Tongue (tissue), 2 donors: Measurements from ENCODE around the gene ACLY. TPM values are rescaled to one million over a fixed set of nuclear protein-coding genes. Genes with fewer than 3 reads are reported as not detected.
A peak's percentile ranks its signal among the peaks of the same experiment; 100 is the strongest.
"Not testable (repeated sequence)": the region's sequence is repeated elsewhere in the genome, so short reads cannot be mapped to it uniquely, and the experiment has no call there.

ENCODE experiments used
- DNase-seq: peaks from one replicate; pipeline ENCODE4 v3.0.0-alpha.2; 2015
- total RNA-seq: library from RNA; depleted of rRNA; stranded (reverse); fragments of >200 nt; gene quantifications from one replicate; pipeline ENCODE4 v1.2.3, GENCODE V29; 2014

Gene ACLY
- total RNA-seq, 1 donor from 2014 or later = 58.4 TPM

- DNase-seq = no peak
Measured at GRCh38 chr17:41871789-41872188, 47.0 kb downstream of the ACLY start.

DNA sequence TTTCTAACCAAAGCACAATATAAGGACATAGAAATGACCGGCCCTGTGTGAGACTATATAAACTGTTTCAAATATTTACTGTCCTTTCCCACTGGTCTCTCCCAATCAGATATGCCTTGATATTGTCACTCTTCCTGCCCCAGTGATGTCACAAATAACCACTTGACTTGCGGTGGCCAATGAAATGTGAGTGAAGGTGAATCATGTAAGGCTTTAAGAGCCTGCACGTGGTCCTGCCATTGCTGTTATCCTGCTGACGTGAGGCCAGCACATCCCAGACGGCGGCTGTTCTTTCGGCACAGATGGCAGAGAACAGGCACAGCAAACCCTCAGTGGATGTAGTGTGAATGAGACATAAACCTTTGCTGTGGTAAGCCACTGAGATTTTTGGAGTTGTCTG, 48.1 kb downstream of the ACLY start:
- DNase-seq = no peak

DNA sequence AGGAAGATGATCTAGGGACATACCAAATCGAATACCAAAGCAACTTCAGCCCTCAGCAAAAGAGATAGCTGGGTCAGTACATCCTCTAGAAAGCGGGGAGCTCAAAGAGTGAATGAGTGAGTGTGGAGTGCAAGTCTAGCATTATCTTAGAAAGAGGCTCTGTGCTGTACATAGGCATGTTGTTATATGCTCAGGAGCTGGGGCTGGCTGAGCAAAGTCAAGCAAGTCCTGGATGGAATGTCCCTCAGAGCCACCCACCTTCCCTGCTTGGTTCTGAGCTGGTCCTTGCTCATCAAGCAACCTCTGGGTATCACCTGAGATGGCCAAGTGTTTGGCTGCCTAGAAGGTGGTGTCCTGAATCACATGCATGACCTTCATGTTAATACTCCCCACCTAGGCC, 48.7 kb downstream of the ACLY start:
- DNase-seq = no peak

GRCh38 chr17:41869426-41869825, 49.3 kb downstream of the ACLY start:
- DNase-seq = peak; percentile 18

DNA sequence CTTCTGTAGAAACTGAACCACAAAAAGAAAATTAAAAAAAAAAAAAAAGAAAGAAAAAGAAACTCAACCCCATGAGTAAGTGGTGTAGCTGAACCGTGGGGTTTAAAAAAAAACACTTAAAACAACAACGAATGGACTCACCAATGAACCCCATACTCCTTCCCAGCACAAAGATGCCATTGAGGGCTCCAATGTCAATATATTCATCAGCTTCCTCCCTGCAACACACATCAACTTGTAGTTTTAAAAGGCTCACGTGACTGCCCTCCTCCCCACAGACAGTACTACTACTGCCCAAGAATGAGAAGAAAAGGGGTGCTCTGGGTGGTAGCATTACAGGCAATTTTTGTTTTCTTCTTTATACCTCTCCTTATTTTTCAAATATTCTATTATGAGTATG, 50.2 kb downstream of the ACLY start:
- DNase-seq = no peak

- DNase-seq = no peak
Measured at GRCh38 chr17:41865596-41865893, 53.2 kb downstream of the ACLY start.

DNA sequence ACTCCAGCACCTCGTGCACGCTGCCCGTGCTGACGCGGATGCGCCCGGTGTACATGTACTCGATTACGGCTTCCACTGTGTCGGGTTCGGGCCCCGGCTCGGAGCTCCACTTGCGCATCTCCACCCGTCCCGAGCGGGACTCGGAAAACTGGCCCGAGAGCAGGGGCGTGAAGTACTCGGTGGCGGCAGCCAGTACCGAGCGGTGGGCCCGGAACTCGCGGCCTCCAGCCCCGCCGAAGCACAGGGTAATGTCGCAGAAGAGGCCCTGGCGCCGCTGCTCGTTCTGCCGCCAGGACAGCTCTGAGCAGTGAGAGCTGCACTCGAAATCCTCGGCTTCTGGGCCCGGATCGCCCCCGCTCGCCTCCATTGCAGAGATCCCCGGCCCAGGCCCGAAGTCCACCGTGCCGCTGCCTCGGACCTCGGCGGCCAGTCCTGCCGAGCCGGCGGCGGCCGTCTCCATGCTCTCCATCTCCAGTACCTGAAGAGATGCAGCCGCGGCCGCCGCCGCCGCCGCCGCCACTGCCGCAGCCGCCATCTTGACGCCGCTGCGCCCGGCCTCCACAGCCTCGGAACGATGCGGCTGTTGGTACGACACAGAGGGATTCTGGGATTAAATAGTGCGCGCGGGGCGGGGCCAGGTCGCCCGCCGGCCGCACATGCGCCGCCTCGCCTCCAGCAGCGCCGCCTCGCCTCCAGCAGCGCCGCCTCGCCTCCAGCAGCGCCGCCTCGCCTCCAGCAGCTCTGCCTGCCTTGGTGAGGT, 53.7 kb downstream of the ACLY start, which contains the start of gene KLHL11:
KLHL11 (minus strand) TSS at position 588 of the 760 bp plus-strand sequence; CDS start at position 535, 53 bp downstream.
- peak; percentile 96 for DNase-seq

DNA sequence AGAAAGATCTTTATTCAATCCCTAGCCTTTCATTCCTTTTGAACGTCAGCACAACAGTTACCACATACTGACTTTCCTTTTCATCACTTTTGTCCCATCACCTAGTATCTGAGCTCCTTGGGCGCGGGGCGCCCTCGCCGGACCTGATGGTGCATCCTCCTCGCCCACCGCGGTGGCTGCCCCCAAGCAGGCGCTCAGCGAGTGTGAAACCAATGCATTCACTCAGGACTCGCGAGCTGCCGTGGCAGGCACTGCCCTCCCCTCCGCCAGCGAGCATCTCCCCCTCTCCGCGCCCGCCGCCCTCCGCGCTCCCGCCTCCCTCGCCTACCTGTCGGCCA, 54.3 kb downstream of the ACLY start:
- no peak for DNase-seq

- no peak for DNase-seq
Measured at GRCh38 chr17:41863074-41863848, 55.5 kb downstream of the ACLY start.

GRCh38 chr17:41860254-41860931, 58.4 kb downstream of the ACLY start:
- DNase-seq = no peak

DNA sequence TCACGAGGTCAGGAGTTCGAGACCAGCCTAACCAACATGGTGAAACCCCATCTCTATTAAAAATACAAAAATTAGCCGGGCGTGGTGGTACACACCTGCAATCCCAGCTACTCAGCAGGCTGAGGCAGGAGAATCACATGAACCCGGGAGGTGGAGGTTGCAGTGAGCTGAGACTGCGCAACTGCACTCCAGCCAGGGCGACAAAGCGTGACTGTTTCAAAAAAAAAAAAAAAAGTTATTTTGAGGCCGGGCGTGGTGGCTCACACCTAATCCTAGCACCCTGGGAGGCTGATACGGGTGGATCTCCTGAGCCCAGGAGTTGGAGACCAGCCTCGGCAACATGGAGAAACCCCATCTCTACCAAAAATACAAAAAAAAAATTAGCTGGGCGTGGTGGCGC, 67.4 kb downstream of the ACLY start:
- not testable (repeated sequence) for DNase-seq

GRCh38 chr17:41849251-41849990, 69.3 kb downstream of the ACLY start:
- no peak for DNase-seq

- no peak for DNase-seq
Measured at GRCh38 chr17:41848788-41849187, 70.0 kb downstream of the ACLY start.

GRCh38 chr17:41844971-41845370, 73.8 kb downstream of the ACLY start:
- DNase-seq = no peak

- not testable (repeated sequence) for DNase-seq
Measured at GRCh38 chr17:41840781-41841180, 78.0 kb downstream of the ACLY start.

- not testable (repeated sequence) for DNase-seq
Measured at GRCh38 chr17:41839448-41839847, 79.3 kb downstream of the ACLY start.

GRCh38 chr17:41837761-41838538, 80.8 kb downstream of the ACLY start, which contains the start of gene KLHL10:
Gene KLHL10, plus strand, starts transcription at chr17:41837825. Its CDS starts 108 bp downstream, at chr17:41837933.
- DNase-seq = no peak

DNA sequence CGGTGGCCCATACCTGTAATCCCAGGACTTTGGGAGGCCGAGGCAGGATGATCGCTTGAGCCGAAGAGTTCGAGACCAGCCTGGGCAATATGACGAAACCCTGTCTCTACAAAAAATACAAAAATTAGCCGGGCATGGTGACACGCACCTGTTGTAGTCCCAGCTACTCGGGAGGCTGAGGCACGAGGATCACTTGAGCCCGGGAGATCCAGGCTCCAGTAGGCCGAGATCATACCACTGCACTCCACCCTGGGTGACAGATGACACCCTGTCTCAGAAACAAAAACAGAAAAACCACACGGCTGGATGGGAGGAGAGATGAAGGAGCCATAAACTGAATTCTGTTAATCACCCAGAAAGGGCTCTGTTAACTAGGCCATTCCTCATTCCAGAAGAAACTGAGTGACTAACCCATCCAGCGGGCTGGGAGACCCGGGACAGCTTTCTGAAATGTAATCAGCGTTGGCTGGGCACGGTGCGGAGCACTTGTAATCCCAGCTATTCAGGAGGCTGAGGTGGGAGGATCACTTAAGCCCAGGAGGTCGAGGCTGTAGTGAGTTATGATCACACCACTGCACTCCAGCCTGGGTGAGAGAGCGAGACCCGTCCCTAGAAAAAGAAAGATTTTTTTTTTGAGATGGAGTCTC, 82.1 kb downstream of the ACLY start:
- no peak for DNase-seq

- peak; percentile 82 for DNase-seq
Measured at GRCh38 chr17:41835800-41836549, 82.8 kb downstream of the ACLY start, which contains the start of gene NT5C3B. Gene NT5C3B, minus strand, starts transcription at chr17:41836232. Its CDS starts 39 bp downstream, at chr17:41836193.

DNA sequence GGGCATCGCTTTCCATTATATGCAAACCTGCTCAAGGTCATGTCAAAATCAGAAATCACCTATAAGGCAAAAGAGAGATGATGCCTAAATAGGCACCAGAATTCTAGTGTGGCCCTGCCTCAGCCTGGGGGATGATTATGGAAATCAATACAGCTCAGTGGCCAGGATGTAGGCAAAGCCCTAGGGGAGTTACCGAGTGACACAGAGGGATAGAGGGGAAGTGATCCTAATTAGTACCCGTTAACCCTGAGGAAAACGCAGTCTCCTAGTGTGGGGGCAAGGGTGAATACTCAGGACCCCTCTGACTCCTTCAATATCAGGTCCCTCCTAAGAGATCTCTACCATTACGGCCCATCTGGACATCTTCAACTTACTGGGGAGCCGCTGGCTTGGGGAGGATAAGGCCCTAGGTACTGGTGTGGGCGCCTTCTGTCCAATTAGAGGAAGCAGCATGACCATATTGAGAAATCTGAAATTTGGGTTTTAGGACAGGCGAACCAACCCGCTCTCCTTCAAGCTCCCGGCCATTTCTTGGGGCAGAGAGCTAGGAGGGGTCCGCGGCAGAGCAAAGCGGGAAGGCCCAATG, 83.4 kb downstream of the ACLY start:
- peak; percentile 24 for DNase-seq
